Measurements from ENCODE around the gene PDE10A.
"Not testable (repeated sequence)": the region's sequence is repeated elsewhere in the genome, so short reads cannot be mapped to it uniquely, and the experiment has no call there.

Gene PDE10A

DNA sequence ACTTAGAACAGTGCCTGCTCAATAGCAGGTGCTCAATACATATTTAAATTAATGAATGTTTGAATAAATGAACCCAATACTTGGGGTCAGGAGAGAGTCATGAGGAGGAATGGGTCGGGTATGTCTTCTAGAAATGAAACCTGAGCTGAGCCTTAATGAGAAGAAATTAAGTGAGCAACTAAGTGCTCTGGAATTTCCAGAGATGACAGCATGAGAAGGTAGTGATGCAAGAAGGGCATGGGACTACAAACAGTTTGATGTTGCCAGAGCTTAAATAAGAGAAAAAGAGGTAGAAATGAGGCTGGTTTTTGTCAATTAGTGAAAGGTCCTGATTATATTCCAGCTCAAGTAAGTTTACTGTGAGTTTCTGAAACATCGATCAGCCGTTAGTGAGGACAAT lies 82.9 kb downstream of the PDE10A start:
- DNase-seq, result no peak

DNA sequence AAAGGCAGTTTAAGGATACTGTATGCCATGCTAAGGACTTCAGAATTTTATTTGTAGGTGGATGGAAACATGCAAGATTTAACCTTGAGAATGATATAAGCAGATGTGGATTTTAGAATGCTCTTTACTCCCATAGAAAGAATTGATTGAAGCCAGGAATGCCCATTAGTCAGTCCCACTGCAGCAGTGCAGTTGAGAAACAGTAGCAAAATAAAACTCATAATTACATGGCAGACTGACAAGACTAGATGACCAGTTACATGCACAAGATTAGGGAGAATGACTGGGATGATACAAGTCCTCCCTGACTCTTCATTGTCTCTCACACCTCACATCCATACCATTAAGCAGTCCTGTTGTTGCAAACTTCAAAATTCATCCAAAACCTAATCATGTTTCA lies 83.9 kb downstream of the PDE10A start:
- no peak for DNase-seq

DNA sequence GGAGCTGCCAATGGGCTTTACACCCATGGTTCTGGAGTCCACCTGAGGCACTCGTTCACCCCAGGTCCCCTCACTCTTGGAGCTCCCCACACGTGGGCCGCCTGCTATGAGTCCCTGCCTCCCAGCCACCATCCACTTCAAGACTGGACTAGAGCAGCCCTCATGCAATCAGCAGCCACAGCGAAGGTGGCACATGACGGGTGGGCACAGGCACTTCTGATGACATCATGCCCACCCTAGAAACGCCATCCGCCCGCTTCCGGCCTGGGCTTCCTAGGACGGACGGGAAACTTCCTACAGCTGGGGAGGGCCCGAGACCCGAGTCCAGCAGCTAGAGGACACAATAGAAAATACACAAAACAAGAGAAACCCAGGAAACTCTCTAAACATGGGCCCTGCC lies 85.5 kb downstream of the PDE10A start:
- no peak for DNase-seq

DNA sequence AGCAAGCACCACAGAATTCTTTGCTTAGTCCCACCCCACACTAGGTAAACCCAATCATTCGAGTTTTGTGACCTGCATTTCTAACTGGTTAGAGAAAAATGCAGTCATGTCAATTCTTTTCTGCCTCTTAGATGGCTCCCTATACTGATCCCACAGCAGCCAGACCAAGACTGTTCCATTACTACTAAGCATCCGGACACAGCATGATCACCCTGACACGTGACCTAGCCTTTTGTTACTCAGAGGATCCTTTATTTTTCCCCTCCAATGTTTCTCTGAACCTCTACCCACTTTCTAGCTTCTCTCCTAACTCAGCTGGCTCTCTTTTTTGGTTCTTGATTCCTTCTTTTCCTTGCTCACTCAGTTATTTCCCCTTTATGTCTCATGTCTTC lies 87.9 kb downstream of the PDE10A start:
- DNase-seq, result no peak

DNA sequence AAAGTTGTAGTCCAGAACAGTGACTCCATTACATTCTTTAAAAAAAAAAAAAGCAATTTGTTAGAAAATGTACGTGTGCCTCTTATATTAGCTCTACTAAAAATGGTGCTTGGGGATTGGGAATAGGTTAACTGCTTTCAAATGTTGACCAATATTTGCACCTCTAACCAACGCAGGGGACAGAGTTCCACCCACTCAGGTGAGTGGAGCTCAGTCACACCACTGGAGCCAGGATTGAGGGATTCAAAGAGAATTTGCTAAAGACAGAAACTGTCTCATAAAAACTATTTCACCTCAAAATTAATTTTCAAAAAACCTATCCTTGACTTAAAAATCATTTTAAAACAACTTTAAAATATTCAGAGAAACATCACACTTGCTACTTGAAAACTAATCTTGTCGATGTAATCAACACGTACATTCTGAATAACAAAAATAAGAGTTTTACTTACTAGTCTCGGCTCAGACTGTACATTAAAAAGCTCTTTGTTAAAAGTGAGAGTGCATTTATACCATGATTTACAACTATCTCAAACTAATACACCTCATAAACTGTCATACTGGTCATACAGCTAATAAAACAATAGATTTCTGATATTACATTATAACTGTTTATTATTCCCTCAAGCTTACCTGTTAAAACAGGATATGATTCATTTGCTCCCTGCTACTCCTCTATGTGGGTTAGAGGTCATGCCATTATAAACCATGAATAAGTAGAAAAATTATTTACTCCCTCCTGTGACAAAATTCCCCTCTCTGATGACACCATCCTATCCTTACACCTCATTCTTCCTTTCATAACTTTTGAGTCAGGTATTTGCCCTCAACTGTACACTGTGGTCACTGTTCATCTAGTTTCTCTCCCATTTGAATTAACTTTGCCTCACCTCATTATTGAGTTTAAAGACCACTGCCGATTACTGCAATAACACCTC lies 88.6 kb downstream of the PDE10A start:
- DNase-seq, result no peak

DNA sequence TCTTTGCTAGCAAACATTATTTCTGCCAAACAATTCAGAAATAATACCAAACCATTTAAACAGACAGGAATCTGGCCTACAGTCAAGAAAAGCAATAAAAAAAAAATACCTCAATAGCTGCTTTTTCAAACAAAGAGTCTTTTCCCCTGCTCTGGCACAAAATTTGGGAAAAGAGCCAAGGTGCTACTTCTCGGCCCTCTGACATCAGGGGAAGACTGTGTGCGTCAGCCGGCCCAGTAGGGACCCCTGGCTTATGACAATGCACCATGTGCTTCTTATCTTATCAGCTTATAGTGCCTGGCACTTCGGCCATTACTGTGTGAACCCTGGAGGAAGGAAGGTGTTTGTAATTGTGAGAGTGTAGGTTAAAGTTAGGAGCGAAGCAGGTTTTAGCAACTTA lies 89.4 kb downstream of the PDE10A start:
- DNase-seq, result no peak

DNA sequence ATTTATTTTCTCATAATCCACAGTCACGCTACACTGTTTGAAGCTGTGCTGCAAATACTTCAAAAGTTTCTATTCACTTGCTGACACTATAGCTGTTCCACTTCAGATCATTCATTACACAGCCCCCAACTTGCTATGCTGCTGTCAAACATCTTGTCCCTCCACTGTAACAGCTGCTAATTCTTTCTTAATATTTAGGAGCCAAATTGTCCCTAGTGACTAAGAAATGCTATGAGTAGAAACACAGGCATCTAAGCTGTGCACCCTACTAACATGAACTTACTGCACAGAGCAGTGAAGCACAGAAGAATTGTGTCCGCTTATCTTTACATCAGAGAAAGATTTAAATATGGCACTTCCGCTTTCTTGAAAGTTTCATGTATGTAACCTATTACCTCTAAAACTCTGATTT lies 91.3 kb downstream of the PDE10A start:
- DNase-seq, result no peak

DNA sequence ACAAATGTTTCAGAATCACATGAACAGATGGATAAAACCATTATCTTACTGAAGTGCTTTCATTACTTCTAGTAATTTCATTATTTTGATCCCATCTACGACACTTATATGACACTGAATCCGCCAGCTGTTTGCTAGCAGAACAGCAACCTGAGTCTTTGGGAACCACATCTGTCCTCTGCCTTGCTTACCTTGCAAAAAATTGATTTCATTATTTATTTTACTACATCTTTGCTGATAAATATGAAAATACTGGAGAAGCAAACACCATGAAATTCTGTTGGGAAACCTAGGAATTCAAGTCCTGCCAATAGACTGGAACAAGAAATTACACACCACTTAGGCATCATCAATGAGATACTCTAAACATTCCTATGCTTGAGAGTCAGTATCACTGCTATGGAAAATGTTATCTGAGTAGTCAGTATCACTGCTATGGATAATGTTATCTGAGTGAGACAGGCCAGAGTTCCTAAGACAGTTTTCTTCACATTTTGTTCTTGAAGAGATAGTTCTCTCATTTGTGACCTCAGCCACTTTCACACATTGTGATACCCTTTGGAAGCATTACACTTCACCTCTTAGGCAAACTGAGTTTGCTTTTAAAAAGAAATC lies 91.9 kb downstream of the PDE10A start:
- DNase-seq, result no peak

DNA sequence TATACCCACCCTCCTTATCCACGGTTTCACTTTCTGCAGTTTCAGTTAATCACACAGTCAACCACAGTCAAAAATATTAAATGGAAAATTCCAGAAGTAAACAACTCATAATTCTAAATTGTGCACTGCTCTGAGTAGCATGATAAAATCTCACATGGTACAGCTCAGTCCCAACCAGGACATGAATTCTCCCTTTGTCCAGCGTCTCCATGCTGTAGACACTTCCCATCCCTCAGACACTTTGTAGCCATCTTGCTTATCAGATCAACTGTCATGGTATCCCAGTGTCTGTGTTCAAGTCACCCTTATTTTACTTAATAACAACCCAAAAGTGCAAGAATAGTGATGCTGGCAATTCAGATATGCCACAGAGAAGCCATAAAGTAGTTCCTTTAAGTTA lies 94.7 kb downstream of the PDE10A start:
- no peak for DNase-seq

DNA sequence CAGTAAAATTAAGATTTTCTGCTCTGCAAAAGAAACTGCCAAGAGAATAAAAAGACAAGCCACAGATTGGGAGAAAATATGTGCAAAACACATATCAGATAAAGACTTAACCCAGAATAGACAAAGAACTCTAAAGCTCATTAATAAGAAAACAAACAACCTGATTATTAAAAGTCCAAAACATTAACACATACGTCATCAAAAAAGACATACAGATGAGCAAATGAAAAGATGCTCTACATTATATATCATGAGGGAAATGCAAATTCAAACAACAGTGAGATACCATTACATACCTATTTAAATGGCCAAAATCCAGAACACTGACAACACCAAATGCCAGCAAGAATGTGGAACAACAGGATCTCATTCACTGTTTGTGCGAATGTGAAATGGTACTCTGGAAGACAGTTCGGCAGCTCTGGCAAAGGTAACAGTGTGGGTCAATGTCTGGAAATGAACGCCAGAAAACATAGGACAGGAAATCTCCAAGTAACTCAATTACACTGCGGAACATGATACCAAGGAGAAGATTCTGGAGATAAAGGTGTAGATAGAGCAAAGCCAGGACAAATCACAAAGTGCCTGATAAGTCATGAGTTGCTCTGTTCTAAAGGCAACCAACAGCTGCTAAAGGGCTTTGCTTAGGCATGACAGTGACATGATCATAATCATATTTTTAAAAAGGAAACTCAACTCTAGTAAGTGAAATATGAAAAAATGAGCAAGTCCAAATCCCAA lies 96.8 kb downstream of the PDE10A start:
- no peak for DNase-seq

DNA sequence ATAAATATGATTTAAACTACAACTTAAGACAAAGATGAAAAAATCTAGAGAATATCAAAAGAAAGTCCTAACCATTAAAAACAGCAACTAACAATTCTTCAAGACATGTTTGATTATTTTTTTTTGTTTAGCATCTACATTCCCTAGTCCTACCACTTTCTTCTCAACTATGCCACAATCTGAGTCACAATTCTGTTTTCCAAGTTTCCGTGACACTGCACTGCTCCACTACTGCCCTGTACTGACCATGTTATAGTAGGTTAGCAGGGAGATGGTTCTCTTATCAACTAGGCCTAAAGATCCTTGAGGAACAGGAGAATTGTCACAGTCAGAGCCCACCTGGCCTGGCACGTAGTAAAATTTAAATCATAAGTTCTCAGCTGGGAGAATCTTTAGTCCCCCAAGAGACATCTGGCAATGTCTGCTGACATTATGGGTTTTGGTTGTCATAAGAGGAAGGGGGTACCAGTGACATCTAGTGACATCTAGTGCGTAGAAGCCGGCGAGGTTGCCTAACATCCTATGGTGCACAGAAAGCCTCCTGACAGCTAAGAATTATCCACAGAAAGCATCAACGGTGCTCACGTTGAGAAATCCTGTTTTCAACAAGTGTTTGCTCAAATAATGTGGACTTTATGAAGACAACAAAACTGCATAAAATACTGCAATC lies 100.5 kb downstream of the PDE10A start:
- DNase-seq, result no peak

DNA sequence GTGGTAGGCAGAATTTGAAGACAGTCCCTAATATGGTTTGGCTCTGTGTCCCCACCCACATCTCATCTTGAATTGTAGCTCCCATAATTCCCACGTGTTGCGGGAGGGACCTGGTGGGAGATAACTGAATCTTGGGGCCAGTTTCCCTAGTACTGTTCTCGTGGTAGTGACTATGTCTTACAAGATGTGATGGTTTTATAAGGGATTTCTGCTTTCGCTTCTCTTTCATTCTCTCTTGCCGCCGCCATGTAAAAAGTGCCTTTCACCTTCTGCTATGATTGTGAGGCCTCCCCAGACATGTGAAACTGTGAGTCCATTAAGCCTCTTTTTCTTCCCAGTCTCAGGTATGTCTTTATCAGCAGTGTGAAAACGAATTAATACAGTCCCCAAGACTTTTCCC lies 103.4 kb downstream of the PDE10A start:
- DNase-seq, result no peak

DNA sequence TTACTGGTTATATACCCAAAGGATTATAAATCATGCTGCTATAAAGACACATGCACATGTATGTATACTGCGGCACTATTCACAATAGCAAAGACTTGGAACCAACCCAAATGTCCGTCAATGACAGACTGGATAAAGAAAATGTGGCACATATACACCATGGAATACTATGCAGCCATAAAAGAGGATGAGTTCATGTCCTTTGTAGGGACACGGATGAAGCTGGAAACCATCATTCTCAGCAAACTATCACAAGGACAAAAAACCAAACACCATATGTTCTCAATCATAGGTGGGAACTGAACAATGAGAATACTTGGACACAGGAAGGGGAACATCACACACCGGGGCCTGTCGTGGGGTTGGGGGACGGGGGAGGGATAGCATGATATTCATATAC lies 104.9 kb downstream of the PDE10A start:
- DNase-seq, result not testable (repeated sequence)

DNA sequence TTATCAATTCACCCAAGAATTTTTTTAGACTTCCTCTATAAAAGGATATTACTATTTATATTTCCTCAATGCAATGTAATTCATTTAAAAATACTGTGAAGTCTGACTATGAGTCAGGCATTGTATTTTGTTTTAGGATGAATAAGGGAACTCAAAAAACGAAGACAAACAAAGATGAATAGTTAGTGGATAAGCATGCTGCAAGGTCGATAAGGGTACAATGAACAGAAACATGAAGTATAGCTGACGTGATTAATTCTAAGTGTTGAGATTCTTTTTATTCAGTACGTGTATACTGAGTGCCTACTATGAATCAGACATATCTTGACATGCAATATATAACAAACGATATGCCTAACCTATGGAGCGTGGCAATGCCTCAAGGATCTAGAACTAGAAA lies 105.4 kb downstream of the PDE10A start:
- no peak for DNase-seq

DNA sequence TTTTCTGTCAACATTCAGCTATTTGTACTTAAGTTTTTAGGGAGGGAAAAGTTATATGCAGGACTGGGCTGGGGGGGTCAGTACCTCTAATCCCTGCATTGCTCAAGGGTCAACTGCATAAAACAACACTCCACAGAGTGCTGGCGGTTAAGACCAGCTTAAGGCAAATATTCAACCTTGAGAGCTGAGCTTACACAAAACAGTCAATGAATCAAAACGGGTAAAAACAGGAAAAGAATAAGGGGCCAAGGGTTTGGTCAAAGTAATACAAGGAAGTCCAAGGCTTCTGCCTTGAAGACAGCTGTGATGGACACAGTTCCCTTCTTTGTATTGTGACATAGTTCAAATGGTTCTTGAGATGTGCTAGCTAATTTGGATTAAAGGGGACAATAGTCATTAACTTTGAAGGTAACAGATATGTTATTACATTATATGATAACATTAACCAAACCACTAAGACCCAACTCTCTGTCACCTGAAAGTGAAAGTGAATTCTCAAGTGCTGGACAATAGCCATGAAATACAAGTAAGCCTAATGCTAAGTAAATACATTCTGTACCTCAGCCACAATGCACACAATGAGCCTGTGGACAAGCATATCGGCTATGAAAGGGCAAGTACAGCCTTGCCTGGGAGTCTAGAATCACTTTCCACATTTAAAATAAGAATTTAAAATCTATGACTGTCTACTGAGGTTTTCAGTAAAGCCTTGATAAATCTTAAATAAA lies 106.8 kb downstream of the PDE10A start:
- no peak for DNase-seq

DNA sequence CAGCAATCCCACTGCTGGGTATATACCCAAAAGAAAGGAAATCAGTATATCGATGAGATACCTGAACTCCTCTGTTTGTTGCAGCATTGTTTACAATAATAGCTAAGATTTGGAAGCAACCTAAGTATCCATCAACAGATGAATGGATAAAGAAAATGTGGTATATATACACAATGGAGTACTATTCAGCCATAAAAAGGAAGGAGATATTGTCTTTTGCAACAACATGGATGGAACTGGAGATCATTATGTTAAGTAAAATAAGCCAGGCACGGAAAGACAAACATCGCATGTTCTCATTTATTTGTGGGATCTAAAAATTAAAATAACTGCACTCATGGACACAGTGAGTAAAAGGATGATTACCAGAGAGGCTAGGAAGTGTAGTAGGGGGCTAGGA lies 108.4 kb downstream of the PDE10A start:
- DNase-seq, result not testable (repeated sequence)

DNA sequence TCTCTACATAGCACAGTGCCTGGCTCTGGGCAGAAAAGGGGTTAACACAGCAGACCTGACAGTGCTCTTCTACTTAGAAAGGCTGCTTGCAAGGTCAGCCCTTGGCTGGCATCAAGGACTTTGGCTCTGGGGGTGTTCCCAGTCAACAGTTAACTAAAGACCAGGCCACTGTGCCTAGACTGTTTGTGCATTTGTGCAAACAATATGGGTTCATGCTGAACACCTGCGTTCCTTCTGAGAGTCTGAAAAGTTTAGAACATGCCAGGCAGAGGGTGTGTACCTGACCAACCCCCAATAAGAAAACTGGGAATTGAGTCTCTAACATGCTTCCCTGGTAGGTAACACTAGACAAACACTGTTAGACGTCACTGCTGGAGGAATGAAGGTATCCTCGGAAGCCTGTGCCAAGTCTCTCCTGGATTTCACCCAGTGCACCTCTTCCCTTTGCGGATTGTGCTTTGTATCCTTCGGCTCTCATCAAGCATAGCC lies 110.7 kb downstream of the PDE10A start:
- no peak for DNase-seq

DNA sequence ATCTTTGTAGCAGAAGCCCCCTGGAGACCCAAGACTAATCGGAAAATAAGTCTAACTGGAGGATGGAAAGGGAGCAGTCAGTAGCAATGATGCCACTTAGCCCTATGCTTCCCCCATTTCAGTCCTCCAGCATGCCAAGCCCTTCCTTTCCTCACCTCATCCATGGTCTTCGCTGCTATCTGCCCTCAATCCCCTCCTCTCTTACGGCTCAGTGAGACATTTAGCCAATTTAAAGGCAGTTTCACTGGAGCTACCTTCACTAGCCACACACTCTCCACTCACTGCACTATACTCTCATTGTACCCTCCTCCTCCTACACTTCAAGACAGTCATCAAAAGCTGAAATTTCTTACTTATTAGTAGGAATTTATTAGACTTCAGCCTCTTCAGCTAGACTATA lies 111.2 kb downstream of the PDE10A start:
- DNase-seq, result no peak

DNA sequence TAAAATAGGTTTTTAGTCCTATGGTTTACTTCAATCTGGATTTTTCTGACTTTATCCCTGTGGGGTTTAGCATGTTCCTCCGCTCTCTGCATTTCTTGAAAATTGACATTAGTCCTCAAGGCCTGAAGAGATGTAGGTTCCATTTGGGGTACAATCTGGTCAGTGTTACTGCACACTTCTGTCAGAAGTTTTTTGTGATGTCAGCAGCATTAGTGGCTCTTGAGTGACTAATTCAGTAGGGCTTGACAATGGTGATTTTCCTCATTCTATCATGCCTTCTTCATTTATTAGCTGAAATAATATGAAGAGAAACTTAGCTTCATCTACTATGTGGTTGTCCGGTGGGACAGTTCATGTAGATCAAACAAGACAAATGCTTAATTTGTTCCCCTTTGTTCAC lies 114.6 kb downstream of the PDE10A start:
- no peak for DNase-seq

DNA sequence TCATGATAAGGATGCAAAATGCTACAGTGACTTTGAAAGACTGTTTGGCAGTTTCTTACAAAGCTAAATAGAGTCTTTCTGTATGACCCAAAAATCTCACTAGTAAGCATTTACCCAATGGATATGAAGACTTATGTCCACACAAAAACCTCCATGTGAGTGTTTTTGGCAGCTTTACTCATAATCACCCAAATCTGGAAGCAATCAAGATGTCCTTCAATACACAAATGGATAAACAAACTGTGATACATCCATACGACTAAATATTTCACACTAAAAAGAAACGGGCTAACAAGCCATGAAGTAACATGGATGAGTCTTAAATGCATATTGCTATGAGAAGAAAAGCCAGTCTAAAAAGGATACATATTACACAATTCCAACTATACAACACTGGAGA lies 117.2 kb downstream of the PDE10A start:
- DNase-seq, result no peak

DNA sequence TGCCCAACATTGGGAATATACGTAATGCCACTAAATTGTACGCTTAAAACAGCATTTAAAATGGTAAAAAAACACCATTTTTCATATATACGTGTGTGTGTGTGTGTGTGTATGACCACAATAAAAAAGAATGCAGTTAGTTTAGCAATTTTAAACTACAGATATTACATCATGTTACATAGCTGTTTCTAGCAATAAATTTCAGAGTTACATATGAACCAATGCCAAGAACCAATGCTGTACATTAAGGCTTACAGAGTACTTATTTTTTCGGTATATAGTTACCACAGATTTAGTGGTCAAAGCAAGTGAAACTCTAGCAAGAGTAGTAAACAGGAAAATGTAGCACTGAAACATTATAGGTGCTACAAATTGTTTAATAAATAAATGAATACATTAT lies 119.3 kb downstream of the PDE10A start:
- no peak for DNase-seq

DNA sequence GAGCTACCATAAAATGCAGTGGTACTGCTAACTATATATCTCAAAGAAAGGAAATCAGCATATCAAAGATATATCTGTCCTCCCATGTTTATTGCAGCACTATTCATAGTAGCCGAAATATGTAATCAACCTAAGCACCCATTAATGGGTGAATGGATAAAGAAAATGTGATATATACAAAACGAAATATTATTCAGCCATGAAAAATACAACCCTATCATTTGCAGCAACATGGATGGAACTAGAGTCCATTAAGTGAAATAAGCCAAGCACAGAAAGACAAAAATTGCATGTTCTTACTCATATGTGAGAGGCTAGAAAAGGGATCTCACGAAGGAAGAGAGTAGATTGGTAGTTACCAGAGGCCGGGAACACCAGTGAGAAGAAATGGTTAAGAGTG lies 126.1 kb downstream of the PDE10A start:
- no peak for DNase-seq

Data from 8988T (cell line).